ENCODE results near the gene ATP2B3.

The ATP2B3 gene

DNA sequence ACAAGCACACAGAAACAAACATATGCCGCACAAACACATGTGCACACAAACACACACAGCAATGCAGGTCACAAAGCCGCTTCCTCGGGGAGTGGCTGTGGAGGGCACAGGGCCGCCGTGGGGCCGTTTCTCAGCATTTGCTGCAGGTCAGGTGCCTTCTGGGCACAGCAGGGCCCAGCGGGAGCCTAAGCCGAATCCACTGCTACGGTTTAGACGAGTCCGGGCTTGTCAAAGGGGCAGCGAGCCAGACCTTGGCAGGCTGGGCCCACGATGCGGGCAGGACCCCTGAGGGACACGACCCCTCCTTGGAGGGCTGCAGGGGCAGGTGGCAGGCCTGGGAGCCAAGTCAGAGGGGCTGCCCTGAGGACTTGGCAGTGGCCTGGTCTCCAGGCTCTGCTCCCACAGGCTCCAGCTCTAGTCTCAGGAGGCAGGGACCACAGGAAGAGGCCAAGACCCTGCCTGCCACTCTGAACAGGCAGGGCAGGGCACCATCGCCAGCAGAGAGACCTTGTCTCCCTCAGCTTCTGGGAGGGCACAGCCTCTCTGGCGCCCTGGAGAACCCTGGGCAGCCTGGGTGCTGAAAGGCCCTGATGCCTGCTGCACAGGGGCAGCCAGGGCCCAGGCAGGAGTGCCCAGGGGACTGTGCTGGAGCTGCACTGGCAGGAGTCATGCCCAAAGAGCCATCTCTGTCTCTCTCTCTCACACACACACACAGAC is 5.5 kb upstream of the ATP2B3 start:
- FAIRE-seq, result no peak

DNA sequence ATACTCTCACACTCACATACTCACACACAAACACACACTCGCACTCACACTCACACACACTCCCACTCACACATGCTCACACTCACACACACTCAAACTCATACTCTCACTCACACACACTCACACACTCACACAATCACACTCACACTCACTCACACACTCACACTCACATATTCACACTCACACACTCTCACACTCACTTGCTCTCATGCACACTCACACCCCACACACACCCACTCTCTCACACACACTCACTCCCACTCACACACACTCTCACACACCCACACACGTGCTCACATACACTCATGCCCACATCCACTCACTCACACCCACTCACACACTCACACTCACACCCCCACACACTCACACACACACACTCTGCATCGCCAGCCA is 4.9 kb upstream of the ATP2B3 start:
- no peak for FAIRE-seq

DNA sequence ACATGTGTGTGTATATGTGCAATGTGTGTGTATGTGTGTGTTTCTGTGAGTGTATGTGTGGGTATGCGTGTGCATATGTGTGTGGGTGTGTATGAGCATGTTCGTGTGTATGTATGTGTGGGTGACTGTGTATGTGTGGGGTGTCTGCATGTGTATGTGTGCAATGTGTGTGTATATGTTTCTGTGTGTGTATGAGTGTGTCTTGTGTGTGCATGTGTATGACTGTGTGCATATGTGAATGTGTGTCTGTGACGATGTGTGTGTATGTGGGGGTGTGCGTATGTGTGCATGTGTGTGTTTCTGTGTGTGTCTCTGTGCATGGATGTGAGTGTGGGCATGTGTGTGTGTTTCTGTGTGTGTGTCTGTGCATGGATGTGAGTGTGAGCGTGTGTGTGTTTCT is 4.2 kb upstream of the ATP2B3 start:
- FAIRE-seq, result no peak

DNA sequence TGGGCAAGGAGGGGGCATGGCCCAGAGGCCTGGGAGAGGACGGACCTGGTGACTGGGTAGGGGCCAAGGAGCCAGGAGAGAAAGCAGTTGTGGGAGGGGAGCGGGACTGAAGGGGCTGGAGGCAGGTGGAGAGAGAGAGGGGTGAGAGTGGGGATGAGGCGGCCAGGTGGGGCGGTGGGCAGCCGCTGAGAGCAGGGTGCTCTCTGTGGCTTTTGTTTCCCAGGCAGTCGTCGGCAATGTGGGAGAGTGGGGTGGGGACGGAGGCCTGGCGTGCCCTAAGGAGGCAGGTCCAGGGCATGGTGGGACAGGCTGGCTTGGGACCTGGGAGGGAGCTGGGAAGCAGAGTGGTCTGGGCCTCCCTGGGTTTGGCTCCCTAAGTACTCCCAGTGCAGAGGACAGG is 3.2 kb upstream of the ATP2B3 start:
- no peak for FAIRE-seq

DNA sequence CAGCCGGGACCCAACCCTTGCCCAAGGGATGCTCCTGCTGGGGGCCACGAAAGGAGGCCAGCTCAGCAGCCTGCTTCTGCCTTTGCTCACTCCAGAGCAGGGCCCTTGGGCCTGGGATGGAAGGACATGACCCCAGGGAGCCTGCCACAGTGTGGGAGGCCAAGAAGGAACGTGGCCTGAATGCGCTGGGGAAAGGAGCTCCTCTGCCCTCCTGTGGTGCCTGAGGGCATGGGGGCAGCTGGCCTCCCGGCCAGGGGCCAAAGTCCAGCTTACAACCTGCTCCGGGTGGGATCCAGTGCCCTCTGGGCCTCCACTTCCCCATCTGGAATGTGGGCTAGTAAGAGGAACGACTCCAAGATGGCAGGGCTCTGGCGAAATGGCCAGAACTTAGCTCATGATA is 2.0 kb upstream of the ATP2B3 start:
- FAIRE-seq, result no peak

DNA sequence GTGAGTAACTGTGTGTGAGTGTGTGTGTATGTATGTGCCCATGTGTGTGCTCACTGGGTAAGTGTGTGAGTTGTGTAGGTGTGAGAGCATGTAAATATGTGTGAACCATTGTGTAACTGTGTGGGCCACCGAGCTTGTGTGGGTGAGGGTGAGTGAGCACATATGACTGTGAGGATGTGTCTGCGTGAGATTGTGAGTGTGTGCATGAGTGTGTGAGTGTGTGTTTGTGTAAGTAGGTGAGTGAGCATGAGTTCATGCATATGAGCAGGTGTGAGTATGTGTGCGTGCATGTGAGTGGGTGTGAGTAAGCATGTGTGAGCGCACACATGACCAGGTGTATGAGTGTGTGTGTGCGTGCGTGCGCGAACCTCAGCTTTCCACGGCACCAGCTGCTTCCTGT is 1.4 kb upstream of the ATP2B3 start:
- no peak for FAIRE-seq

DNA sequence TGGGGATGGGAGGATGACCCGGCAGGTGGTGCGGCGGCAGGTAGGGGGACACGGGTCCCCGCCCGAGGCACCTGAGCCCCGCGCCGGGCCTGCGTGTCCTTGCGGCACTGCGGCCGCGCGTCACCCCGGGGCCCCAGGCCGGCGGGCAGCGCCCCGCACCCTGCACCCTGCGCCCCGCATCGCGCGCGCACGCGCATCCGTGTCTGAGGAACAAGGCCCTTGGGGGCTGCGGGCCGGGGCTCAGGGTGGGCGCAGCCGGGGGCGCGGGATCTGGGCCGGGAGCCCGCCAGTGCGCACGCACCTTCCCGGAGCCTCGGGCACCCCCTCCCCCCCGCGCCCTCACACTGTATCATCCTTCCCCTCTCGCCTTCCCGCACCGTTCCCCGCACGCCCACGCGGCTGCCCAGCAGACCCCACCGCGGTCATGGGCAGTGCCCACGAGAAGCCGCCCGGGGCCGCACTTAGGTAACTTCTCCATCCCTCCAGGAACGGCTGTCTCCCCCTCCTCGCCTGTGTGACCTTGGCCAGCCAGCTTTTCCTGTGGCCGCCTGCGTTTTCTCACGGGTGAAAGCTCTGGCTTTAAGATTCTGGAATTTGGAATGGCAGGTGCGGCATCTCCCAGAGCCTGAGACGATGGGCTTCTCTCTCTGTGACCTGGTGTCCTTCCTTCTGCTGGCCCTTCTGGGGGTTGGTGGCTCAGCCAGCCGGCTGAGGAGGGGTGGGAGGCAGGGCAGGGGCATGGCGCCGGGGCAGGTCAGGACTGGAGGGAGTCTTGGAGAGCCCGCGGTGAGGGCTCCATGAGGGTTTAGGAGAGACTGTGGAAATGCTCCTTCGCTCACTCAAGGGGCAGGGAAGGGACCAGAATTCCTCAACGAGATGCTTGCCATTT is 748 bp downstream of the ATP2B3 start:
- no peak for FAIRE-seq

DNA sequence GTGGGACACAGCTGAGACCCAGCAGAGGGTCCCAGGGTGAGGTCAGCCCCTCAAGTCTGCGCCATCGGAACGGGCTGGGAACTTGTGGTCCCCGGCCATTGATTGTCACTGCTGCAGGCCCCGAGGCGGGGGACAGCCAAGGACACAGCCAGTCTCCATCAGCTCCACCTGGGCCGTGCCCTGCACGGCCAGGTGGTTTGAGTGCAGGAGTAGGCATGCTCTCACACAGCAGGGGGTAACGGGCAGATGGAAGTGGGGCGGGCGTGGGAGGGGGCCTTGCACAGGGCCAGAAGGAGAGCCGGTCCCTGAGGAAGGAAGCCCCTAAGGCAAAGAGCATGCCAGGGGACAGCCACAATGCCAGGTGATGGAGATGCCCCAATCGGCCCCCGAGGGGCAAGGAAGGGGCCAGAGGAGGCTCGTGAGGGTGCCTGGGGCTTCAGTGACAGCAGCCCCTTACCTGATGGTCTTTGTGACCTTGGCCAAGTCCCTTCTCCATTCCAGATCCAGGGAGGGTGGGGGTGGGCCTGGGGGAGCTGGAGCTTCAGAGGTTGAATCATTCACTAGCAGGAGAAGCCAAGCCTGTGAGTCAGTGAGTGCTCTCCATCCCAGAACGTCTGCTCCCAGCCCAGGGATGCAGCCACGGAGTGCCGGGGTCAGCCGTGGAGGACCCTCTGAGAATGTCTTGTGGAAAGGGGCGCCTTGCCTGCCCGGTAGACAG is 2.3 kb downstream of the ATP2B3 start:
- no peak for FAIRE-seq

DNA sequence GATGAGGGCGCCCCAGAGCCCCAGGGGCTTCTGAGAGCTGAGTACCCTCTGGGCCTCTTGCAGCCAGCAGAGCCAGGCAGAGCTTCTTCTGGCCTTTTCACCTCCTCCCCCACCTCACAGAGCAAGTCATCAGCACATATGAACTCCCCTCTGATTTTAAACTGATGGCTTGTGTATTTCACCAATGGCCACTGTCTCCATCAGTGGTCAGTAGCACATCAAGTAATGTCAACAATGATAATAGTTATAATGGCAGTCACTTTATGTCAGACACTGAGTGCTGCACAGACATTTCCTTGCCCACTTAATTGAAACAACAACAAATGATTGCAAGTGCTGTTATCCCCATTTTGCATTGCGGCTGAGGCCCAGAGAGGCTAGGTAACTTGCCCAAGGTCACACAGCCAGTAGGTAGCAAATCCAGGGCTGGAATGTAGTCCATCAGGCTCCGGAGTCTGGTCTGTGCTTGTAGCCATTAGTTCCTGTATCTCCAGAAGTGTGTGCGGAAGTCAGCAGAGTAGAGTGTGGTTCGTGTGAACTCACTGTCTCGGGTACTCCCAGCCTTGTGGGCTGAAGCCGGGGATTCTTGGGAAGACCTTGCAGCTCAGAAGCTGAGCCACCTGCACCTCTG is 3.0 kb downstream of the ATP2B3 start:
- no peak for FAIRE-seq

DNA sequence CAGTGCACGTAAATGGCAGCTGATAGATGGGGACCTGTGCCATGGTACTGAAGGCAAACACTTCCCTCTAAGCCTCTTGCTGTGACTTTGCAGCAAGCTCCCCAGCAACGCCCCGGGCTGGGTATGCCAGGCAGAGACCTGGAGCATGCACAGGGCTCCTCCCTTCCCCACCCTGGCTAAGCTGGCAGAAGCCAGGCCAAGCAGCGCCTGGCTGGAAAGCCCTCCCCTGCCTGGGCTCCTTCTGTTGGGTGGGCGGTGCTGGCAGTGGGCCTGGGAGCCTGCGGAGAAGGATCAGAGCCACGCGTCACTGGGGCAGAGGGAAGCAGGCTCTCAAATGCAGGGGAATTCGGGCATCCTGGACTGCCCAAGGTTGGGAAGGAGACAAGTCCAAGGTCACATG is 3.6 kb downstream of the ATP2B3 start:
- FAIRE-seq, result no peak

DNA sequence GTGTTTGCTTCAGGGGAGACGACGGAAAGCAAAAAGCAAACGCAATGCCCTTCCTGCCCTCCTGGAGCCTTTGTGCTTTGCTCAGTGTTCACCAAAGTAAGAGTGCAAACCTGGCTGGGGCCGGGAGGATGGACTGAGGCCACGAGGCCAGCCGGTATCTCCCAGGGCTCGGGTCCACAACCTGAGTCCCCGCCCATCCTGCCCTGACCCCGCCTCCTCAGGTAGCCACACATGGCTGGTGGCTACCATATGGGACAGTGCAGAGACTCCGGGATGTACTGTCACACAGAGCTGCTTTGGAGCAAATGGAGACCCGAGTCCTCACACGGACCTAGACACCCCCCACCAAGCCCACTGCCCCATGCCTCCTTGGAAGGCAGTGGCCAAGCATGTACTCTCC is 4.8 kb downstream of the ATP2B3 start:
- no peak for FAIRE-seq

DNA sequence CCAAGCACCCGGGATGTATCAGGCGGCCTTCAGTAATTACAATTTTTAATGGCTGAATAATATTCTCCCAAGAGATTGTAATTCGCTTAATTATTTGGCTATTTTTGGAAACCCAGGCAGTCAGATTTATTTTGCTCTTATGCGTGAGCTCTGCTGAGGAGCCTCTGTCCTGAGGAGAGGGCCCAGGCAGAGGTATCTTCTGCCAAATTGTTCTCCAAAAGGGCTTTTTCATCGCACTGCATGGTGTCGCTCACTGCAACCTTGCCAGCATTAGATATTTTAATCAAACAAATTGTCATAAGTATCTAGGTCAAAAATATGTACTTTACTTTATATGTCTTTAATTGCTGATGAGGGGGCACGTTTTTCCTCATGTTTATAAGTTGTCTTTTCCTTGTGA is 5.8 kb downstream of the ATP2B3 start:
- no peak for FAIRE-seq

DNA sequence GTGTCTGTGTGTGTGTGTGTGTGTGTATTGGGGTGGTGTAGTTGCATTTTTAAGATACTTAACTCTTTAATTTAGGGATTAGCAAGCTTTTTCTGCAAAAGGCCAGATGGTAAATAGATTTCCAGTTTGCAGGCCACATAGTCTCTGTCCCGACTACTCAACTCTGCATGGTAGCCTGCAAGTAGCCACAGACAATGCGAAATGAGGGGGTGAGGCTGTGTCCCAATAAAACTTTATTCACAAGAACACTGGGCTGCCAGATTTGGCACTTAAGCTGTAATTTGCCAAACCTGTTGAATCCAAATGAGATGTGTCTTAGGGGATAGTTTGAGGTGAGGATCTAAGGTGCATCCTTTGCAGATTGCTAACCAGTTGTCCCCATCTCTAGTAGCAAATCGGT is 6.8 kb downstream of the ATP2B3 start:
- FAIRE-seq, result no peak

DNA sequence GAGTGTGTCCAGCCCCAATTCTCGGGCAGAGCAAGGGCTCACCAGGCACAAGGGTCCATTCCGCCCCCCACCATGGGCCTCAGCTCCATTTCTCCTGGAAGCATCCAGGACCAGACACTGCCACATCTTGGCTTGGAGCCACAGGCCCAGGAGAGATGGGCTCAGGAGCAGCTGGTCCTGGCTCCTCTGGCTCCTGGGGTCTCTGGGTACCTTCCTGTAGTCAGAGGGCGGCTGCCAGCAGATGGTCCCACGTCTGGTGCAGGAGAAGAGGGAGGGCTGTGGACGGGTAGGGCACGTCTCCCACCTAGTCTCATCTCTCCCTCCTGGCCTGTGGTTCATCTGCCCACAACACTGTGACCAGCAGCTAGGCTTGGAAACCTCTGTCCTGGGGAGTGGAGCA is 8.0 kb downstream of the ATP2B3 start:
- FAIRE-seq, result no peak

DNA sequence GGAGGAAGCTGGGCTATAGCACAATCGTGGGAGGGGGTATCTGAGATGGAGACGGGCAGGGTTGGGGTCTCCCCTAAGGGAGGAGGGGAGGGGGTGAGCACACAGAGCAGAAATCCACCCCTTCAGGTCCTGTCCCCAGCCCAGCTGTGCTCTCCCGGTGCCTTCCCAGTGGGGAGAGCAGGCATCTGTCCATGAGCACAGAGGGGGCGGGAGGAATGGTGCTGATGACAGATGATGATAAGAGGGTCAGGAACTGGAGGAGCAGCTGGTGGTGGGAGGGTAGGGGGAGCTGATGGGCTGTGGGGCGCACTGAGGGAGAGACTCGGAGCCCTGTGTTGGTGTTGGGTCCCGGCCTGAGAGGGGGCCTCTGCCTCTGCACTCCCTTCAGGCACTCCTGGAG is 8.6 kb downstream of the ATP2B3 start:
- FAIRE-seq, result no peak

DNA sequence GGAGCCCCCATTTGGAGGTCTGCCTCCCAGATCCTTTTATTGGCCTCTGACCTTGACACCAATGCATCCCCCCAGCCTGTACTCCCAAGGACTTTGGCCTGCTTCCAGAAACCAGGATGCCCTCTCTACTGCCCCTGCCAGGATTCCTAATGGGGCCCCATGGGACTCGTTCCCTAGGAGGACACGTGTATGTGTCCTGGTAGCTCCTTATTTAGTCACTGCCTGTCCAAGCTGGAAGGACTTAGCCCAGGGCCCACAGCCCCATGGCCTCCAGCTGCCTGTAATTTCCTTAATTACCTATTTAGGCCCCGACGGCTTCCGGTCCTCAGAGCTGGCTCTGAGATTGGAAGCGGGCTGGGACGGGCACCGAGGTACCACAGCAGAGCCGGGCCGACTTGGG is 9.4 kb downstream of the ATP2B3 start:
- no peak for FAIRE-seq

DNA sequence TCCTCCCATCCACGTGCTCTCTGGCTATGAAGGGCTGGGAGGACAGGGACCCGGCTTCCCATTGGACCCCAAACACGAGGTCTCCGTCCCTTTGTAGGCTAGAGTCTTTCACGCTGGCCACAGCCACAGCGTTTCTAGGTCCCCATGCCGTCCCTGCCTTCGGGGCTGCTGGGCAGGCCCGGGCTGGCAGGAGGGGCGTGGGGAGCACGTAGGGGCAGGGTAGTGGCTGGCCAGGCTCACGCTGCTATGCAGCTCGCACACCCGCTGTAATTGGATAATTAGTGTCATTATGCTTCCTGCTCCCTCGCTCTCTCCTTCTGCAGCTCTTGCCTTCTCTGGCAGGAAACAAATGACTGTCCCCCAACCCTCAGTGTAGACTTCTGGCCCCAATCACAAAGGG is 9.8 kb downstream of the ATP2B3 start:
- FAIRE-seq, result no peak

DNA sequence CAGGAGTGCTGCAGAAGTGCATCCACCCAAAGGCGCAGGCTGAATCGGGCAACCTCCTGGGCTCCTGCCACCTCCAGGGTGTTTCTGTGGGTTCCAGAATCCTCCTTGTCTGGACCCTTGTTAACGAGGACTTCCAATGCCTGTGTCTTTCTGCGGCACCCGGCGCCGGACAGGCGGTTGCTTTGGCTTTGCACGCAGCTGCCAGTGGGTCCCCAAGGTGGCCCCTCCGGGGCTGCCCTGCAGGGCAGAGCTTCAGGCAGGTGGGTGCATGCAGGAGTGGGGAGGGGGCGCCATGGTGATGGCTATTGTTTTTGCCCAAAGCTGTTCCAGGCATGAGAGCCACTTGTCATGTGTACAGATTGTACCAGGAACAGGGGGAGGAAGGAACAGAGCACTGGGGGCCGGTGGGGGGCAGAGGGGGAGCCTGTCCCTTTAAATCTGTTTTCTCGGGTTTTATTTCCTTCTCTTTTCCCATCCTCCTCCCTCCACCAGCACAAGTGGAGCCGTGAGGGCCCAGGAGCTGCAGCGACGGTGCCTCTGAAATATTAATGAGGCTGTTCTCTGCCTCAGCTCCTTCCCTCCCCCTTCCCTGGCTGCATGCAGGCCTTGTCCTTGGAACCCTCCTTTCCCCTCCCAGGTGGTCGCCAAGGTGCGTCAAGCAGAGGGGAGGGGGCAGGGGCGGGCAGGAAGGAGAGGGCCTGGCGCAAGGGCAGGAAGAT is 13.1 kb downstream of the ATP2B3 start:
- no peak for FAIRE-seq

DNA sequence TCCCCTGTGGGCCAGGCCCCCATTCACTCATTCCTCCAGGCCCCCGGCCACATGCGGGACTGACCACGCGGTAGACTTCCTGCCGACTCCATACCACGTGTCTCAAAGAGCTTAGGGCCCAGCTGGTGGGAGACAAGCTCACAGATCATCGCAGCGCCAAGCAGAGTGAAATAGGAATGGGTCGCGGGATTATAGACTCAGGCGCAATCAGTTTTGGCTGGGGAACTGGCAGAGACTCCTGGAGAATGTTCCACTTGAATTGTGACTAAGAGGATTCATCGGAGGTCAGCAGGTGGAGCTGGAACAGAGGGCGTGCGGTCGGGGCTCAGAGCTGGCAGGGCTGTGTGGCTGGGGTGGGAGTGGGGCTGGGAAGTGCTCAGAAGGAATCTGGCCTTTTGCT is 15.6 kb downstream of the ATP2B3 start:
- FAIRE-seq, result no peak

DNA sequence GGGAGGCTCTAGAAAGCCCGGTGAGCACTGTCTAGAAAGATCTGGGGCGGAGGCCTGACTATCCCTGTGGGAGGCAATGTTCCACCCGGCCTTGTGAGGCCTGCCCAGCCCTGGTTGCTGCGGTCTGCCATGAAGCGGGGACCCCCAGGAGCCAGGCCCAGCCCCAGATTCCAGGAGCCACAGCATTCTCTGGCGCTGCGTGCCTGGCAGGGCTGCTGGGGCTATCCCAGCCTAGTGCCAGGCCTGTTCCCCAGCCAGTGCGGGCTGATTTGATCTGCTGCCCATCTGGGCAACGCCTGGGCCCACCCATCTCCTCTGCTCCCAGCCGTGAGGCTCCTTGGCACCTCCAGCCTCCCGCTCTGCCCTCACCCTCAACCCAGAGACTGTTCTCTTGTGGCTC is 19.6 kb downstream of the ATP2B3 start:
- FAIRE-seq, result no peak

DNA sequence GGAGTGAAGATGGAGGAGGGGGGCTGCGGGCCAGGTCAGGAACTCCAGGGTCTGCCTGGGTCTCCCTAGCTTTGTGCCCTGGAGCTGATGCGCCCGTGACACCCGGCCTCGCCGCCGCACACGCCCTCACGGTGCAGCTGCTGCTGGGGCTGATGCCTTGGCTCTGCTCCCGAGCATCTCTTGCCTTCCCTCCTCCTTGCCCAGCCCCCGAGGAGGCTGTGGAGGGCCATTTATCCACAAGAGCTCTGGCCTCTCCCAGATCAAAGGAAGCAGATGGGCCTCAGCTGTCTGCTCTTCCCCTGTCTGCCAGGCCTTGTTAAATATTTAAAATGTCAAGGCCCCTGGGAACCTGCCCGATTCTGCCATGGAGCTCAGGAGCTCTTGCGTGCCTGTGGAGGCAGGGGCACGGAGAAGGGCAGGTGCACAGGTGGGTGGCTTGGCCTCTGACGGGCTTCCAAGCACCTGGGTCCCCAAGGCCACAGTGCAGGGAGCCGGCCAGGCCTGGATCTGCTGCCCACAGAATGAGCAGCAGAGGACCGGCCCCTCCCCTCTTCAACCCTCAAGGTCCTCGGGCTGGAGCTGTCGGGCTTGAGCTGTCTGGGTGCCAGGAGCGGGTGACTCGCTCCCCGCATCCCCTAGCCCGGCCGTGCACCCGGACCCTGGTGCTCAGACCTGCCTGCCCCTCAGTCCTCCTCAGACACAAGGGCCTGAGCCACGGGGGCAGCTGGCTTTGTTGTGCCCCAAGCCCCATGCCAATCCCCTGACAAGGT is 20.3 kb downstream of the ATP2B3 start:
- no peak for FAIRE-seq

DNA sequence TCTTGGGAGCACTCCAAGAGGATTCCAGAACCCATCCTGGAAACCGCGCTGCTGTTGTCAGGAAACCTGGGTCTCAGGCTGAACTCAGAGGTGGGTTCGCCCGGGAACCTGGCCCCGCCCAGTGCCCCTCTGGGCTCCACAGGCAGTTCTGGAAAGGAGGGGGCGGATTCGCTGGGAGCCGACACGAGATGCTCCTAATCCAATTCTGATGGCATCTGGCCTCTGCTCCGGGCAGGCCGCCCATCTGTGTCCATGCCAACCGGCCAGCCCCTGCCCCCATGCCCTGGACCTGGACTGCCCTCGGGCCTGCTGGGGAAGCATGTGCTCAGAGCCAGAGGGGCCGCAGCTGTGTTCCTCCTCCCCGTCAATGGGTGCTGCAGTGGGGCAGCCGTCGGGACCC is 21.0 kb downstream of the ATP2B3 start:
- FAIRE-seq, result no peak

Measured in TTC549 (cell line).